Measurements from ENCODE around the gene PLEKHB1. TPM values are rescaled to one million over a fixed set of nuclear protein-coding genes. Genes with fewer than 3 reads are reported as not detected.

Gene PLEKHB1
- total and polyA plus RNA-seq, 4 donors, result 0.75 to 1.4 (median 1.1) TPM

- H3K9ac ChIP-seq (ENCODE audit: low read depth in 1 of 2, low read length in 2 of 2), result no peak overlapping the region
- H3K9me3 ChIP-seq (ENCODE audit: control insufficient read depth in 4 of 4, low read length in 3 of 4), result no peaks in the 10 kb centered on the region
- no peak overlapping the region for H3K27ac ChIP-seq (ENCODE audit: low read depth in 1 of 2, low read length in 2 of 2)
- H3K27me3 ChIP-seq (ENCODE audit: control insufficient read depth in 4 of 4, insufficient read depth in 4 of 4, low read length in 3 of 4), result no peaks in the 10 kb centered on the region
- no peaks in the 10 kb centered on the region for H3K4me1 ChIP-seq (ENCODE audit: control insufficient read depth in 4 of 4, insufficient read depth in 4 of 4, low read length in 3 of 4)
- TF ChIP-seq RXRA (IDR thresholded peaks at IDR 0.05), result peak; percentile 19 to 47
- TF ChIP-seq SP1 (IDR thresholded peaks at IDR 0.05), result no peak
- no peaks in the 10 kb centered on the region for H3K36me3 ChIP-seq (ENCODE audit: control insufficient read depth in 4 of 4, insufficient read depth in 3 of 4, low read depth in 1 of 4, low read length in 3 of 4)
- no peak for DNase-seq (ENCODE audit: low spot score)
- WGBS, result 31% methylated on average over 16 of the region's 16 CpGs
- no peak overlapping the region for H3K4me3 ChIP-seq (ENCODE audit: low read depth in 1 of 3, low read length in 3 of 3)
These were observed 1.0 kb upstream of the PLEKHB1 start for GRCh38 chr11:73645121-73645969.

DNA sequence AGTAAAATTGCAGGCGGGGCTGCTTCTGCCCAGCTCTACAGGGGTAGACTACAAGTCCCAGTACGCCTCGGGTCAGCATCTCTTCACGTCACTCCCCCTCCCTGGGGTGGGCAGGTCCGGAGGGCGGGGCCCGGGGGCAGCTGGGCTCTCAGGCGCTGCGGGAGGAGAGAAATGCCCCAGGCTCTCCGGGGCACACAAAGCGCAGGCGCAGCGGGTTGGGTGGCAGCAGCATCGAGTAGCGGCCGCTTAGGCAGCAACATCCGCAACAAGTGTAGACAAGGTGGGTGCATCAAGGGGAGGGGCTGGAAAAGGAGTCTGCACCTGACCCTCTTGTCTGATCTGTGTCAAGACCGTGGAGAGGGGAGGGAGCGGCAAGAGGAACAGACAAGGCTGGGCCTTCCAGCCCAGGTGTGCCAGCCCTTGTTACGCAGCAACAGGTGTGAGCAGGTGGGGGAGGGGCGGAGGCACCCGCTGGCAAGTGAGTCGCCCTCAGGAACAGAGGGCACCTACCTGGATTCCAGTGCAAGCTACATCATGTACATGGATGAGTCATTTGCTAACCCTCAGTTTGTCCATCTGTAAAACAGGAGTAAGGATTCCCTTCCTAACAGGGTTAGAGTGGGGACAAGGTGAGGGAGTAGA lies 1.2 kb downstream of the PLEKHB1 start:
- TF ChIP-seq NR2F2 (IDR thresholded peaks at IDR 0.05), result no peak
- TF ChIP-seq, protein P1, sequence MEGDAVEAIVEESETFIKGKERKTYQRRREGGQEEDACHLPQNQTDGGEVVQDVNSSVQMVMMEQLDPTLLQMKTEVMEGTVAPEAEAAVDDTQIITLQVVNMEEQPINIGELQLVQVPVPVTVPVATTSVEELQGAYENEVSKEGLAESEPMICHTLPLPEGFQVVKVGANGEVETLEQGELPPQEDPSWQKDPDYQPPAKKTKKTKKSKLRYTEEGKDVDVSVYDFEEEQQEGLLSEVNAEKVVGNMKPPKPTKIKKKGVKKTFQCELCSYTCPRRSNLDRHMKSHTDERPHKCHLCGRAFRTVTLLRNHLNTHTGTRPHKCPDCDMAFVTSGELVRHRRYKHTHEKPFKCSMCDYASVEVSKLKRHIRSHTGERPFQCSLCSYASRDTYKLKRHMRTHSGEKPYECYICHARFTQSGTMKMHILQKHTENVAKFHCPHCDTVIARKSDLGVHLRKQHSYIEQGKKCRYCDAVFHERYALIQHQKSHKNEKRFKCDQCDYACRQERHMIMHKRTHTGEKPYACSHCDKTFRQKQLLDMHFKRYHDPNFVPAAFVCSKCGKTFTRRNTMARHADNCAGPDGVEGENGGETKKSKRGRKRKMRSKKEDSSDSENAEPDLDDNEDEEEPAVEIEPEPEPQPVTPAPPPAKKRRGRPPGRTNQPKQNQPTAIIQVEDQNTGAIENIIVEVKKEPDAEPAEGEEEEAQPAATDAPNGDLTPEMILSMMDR (IDR thresholded peaks at IDR 0.05; ENCODE audit: low read depth, low read length, missing input control), result no peak
- Histone ChIP-seq H3K9ac (ENCODE audit: low read depth in 1 of 2, low read length in 2 of 2) (no peak overlapping the region), H3K9me3 (ENCODE audit: control insufficient read depth in 4 of 4, low read length in 3 of 4) (no peaks in the 10 kb centered on the region), H3K36me3 (ENCODE audit: control insufficient read depth in 4 of 4, insufficient read depth in 3 of 4, low read depth in 1 of 4, low read length in 3 of 4) (no peaks in the 10 kb centered on the region), H3K27me3 (ENCODE audit: control insufficient read depth in 4 of 4, insufficient read depth in 4 of 4, low read length in 3 of 4) (no peaks in the 10 kb centered on the region), H3K4me3 (ENCODE audit: low read depth in 1 of 3, low read length in 3 of 3) (no peak overlapping the region), H3K27ac (ENCODE audit: low read depth in 1 of 2, low read length in 2 of 2) (no peak overlapping the region), H3K4me1 (ENCODE audit: control insufficient read depth in 4 of 4, insufficient read depth in 4 of 4, low read length in 3 of 4) (no peaks in the 10 kb centered on the region)
- peak; percentile 74 for DNase-seq (ENCODE audit: low spot score)
- 16% methylated on average over 23 of the region's 23 CpGs for WGBS

- Histone ChIP-seq H3K4me1 (ENCODE audit: control insufficient read depth in 4 of 4, insufficient read depth in 4 of 4, low read length in 3 of 4) (no peaks in the 10 kb centered on the region), H3K9me3 (ENCODE audit: control insufficient read depth in 4 of 4, low read length in 3 of 4) (no peaks in the 10 kb centered on the region), H3K27ac (ENCODE audit: low read depth in 1 of 2, low read length in 2 of 2) (no peak overlapping the region), H3K9ac (ENCODE audit: low read depth in 1 of 2, low read length in 2 of 2) (no peak overlapping the region), H3K4me3 (ENCODE audit: low read depth in 1 of 3, low read length in 3 of 3) (no peak overlapping the region), H3K27me3 (ENCODE audit: control insufficient read depth in 4 of 4, insufficient read depth in 4 of 4, low read length in 3 of 4) (no peaks in the 10 kb centered on the region), H3K36me3 (ENCODE audit: control insufficient read depth in 4 of 4, insufficient read depth in 3 of 4, low read depth in 1 of 4, low read length in 3 of 4) (no peaks in the 10 kb centered on the region)
- DNase-seq (ENCODE audit: low spot score), result no peak
- 93% methylated on average over 9 of the region's 9 CpGs for WGBS
- no peak for TF ChIP-seq GABPA (IDR thresholded peaks at IDR 0.05 in 1 of 2, conservative IDR thresholded peaks at IDR 0.05 in 1 of 2)
- TF ChIP-seq, protein P2, sequence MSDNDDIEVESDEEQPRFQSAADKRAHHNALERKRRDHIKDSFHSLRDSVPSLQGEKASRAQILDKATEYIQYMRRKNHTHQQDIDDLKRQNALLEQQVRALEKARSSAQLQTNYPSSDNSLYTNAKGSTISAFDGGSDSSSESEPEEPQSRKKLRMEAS (IDR thresholded peaks at IDR 0.05), result no peak
These were observed 1.7 kb downstream of the PLEKHB1 start for GRCh38 chr11:73648121-73648520.

DNA sequence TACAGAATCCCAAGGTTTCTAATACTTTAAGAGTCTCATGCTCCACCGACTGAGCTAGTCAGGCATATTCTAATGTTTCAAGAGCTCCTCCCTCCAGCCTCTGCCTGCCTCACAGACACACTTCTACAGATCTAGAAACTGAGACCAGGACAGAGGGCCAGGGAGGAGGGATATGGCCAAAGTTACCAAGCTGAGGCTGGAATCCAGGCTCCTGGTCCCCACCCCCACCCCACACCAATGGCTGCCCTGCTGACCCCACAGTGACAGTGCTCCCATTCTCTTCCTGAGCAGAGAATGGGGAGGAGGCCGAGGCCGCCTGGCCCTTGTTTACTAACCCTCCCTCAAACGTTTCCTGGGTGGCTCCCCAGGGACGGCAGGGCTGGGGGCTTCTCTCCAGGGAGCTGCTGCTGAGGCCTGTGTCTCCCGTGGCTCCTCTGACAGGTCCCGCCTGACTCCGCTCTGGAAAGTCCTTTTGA lies 2.2 kb downstream of the PLEKHB1 start:
- no peaks in the 10 kb centered on the region for H3K36me3 ChIP-seq (ENCODE audit: control insufficient read depth in 4 of 4, insufficient read depth in 3 of 4, low read depth in 1 of 4, low read length in 3 of 4)
- no peaks in the 10 kb centered on the region for H3K27me3 ChIP-seq (ENCODE audit: control insufficient read depth in 4 of 4, insufficient read depth in 4 of 4, low read length in 3 of 4)
- no peaks in the 10 kb centered on the region for H3K4me1 ChIP-seq (ENCODE audit: control insufficient read depth in 4 of 4, insufficient read depth in 4 of 4, low read length in 3 of 4)
- no peak overlapping the region for H3K4me3 ChIP-seq (ENCODE audit: low read depth in 1 of 3, low read length in 3 of 3)
- H3K9ac ChIP-seq (ENCODE audit: low read depth in 1 of 2, low read length in 2 of 2), result no peak overlapping the region
- no peak overlapping the region for H3K27ac ChIP-seq (ENCODE audit: low read depth in 1 of 2, low read length in 2 of 2)
- WGBS, result 70% methylated on average over 8 of the region's 8 CpGs
- DNase-seq (ENCODE audit: low spot score), result no peak
- H3K9me3 ChIP-seq (ENCODE audit: control insufficient read depth in 4 of 4, low read length in 3 of 4), result no peaks in the 10 kb centered on the region
- TF ChIP-seq GABPA (IDR thresholded peaks at IDR 0.05 in 1 of 2, conservative IDR thresholded peaks at IDR 0.05 in 1 of 2) (no peak), JUND (IDR thresholded peaks at IDR 0.05) (no peak), SP1 (IDR thresholded peaks at IDR 0.05) (no peak), FOXA1 (IDR thresholded peaks at IDR 0.05) (no peak)
- TF ChIP-seq, protein P3, sequence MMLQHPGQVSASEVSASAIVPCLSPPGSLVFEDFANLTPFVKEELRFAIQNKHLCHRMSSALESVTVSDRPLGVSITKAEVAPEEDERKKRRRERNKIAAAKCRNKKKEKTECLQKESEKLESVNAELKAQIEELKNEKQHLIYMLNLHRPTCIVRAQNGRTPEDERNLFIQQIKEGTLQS (IDR thresholded peaks at IDR 0.05), result no peak
- TF ChIP-seq, protein P4, sequence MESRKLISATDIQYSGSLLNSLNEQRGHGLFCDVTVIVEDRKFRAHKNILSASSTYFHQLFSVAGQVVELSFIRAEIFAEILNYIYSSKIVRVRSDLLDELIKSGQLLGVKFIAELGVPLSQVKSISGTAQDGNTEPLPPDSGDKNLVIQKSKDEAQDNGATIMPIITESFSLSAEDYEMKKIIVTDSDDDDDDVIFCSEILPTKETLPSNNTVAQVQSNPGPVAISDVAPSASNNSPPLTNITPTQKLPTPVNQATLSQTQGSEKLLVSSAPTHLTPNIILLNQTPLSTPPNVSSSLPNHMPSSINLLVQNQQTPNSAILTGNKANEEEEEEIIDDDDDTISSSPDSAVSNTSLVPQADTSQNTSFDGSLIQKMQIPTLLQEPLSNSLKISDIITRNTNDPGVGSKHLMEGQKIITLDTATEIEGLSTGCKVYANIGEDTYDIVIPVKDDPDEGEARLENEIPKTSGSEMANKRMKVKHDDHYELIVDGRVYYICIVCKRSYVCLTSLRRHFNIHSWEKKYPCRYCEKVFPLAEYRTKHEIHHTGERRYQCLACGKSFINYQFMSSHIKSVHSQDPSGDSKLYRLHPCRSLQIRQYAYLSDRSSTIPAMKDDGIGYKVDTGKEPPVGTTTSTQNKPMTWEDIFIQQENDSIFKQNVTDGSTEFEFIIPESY (IDR thresholded peaks at IDR 0.05), result no peak
- TF ChIP-seq, protein P5, sequence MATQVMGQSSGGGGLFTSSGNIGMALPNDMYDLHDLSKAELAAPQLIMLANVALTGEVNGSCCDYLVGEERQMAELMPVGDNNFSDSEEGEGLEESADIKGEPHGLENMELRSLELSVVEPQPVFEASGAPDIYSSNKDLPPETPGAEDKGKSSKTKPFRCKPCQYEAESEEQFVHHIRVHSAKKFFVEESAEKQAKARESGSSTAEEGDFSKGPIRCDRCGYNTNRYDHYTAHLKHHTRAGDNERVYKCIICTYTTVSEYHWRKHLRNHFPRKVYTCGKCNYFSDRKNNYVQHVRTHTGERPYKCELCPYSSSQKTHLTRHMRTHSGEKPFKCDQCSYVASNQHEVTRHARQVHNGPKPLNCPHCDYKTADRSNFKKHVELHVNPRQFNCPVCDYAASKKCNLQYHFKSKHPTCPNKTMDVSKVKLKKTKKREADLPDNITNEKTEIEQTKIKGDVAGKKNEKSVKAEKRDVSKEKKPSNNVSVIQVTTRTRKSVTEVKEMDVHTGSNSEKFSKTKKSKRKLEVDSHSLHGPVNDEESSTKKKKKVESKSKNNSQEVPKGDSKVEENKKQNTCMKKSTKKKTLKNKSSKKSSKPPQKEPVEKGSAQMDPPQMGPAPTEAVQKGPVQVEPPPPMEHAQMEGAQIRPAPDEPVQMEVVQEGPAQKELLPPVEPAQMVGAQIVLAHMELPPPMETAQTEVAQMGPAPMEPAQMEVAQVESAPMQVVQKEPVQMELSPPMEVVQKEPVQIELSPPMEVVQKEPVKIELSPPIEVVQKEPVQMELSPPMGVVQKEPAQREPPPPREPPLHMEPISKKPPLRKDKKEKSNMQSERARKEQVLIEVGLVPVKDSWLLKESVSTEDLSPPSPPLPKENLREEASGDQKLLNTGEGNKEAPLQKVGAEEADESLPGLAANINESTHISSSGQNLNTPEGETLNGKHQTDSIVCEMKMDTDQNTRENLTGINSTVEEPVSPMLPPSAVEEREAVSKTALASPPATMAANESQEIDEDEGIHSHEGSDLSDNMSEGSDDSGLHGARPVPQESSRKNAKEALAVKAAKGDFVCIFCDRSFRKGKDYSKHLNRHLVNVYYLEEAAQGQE (IDR thresholded peaks at IDR 0.05), result no peak
